SU-DHL-6 (cell line): ENCODE data around the gene TCEANC2.

Source experiments
- EZH2phosphoT487 ChIP-seq: fragments of 200-600 bp; sonication (generic), shearing (Covaris generic); conservative IDR thresholded peaks from 2 replicates; pipeline ENCODE4 v1.6.1; 2018; ENCODE audit warnings: mild to moderate bottlenecking, antibody characterized with exemption, low read length, moderate library complexity, mixed read lengths
- TF ChIP-seq, protein P1 (sequence below): fragments of 200-600 bp; sonication (generic); IDR thresholded peaks from one replicate; pipeline ENCODE4 v1.5.1; 2017; ENCODE audit warnings: antibody characterized with exemption, mild to moderate bottlenecking, low read length, moderate library complexity; ENCODE audit not compliant: insufficient read depth, poor library complexity, severe bottlenecking

DNA sequence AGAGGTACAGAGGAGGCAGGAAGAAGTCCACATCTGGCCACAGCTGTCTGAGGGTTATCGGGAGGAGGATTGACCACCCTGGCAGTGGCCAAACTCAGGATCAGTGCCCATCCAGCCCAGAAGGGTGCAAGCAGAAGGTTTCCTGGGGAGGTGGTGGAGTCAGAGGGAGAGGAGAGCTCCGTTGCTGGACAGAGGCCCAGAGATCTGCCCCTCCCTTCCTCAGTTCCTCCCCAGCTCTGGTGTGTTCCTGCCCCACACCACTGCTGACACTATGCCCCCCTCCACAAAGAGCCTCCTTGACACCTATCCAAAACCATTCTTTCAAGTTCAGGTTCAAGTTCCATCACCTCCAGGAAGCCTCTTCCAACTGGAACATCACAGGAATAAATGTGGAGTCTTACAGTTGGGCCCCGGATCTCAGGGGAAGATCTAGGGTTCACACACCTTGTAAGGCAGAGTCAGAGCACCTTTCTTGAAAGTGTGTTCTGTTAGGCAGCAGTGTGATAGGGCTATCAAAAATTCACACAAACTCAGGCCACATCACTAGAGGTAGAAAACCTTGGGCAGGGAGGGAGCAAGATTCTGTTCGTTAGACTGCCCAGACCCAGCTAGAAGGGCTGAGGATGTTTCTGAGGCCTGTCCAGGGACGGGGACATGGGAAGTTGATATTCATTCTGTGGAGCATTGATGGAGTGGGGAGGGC, 42.8 kb upstream of the TCEANC2 start:
- TF ChIP-seq, protein P1, sequence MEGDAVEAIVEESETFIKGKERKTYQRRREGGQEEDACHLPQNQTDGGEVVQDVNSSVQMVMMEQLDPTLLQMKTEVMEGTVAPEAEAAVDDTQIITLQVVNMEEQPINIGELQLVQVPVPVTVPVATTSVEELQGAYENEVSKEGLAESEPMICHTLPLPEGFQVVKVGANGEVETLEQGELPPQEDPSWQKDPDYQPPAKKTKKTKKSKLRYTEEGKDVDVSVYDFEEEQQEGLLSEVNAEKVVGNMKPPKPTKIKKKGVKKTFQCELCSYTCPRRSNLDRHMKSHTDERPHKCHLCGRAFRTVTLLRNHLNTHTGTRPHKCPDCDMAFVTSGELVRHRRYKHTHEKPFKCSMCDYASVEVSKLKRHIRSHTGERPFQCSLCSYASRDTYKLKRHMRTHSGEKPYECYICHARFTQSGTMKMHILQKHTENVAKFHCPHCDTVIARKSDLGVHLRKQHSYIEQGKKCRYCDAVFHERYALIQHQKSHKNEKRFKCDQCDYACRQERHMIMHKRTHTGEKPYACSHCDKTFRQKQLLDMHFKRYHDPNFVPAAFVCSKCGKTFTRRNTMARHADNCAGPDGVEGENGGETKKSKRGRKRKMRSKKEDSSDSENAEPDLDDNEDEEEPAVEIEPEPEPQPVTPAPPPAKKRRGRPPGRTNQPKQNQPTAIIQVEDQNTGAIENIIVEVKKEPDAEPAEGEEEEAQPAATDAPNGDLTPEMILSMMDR = no peak
- TF ChIP-seq EZH2phosphoT487 = no peak
